Esophagus (tissue), 2 donors: Measurements from ENCODE around the gene SDR42E2. TPM values are rescaled to one million over a fixed set of nuclear protein-coding genes. Genes with fewer than 3 reads are reported as not detected.
"Not testable (repeated sequence)": the region's sequence is repeated elsewhere in the genome, so short reads cannot be mapped to it uniquely, and the experiment has no call there.

Source experiments
- H3K27ac ChIP-seq, 2 donors: one replicate each; pipeline ENCODE4 v1.5.1; 2013; ENCODE audit warnings: low read depth in 2 of 2, mild to moderate bottlenecking in 2 of 2, inconsistent platforms in 1 of 2, low read length in 1 of 2, moderate library complexity in 1 of 2
- H3K27me3 ChIP-seq, 2 donors: one replicate each; pipeline ENCODE4 v1.6.1; 2013; ENCODE audit warnings: low read length in 2 of 2, control low read depth in 1 of 2, mild to moderate bottlenecking in 1 of 2; ENCODE audit not compliant: insufficient read depth in 2 of 2, control insufficient read depth in 1 of 2
- H3K36me3 ChIP-seq, 2 donors: one replicate each; pipeline ENCODE4 v1.6.1; 2013; ENCODE audit warnings: low read length in 1 of 2; ENCODE audit not compliant: control insufficient read depth in 2 of 2, insufficient read depth in 2 of 2
- H3K4me1 ChIP-seq, 2 donors: one replicate each; pipeline ENCODE4 v1.6.1; 2013; ENCODE audit warnings: low read length in 1 of 2; ENCODE audit not compliant: control insufficient read depth in 2 of 2, insufficient read depth in 2 of 2
- H3K4me3 ChIP-seq, 2 donors: one replicate each; pipeline ENCODE4 v1.5.1; 2013; ENCODE audit warnings: low read length in 2 of 2, mild to moderate bottlenecking in 2 of 2, low read depth in 1 of 2, moderate library complexity in 1 of 2
- H3K9me3 ChIP-seq, 2 donors: one replicate each; pipeline ENCODE4 v1.6.1; 2013; ENCODE audit warnings: mild to moderate bottlenecking in 2 of 2, low read depth in 1 of 2, low read length in 1 of 2, moderate library complexity in 1 of 2; ENCODE audit not compliant: control insufficient read depth in 2 of 2, insufficient read depth in 1 of 2
- WGBS, 2 donors: extraction: QIAGEN DNeasy Blood & Tissue Kit; methylation state at CpG; one replicate each; pipeline ENCODE4 v1.1.7; 2013; 5-methylcytosine and 5-hydroxymethylcytosine counted together
- polyA plus RNA-seq, 2 donors: library from polyadenylated mRNA; stranded (reverse); fragments of 200-250 nt; gene quantifications; one replicate each; pipeline ENCODE4 v1.2.3, GENCODE V29; 2013
- donor health status: healthy with polysubstance abuse.
- donor health status: Bipolar disorder and iron deficiency.

The SDR42E2 gene
- polyA plus RNA-seq, 2 donors, result 0.04 TPM; not detected in 1

- Histone ChIP-seq H3K4me3 (peak overlapping the region; percentile 47 to 64), H3K4me1 (no peaks in the 10 kb centered on the region), H3K9me3 (no peaks in the 10 kb centered on the region), H3K27me3 (no peaks in the 10 kb centered on the region), H3K36me3 (no peaks in the 10 kb centered on the region), H3K27ac (peak overlapping the region; percentile 60 to 69)
- 2% methylated on average over 39 of the region's 39 CpGs for WGBS, 2 donors
Observed at GRCh38 chr16:22195695-22196558, 33.6 kb downstream of the SDR42E2 start.

GRCh38 chr16:22196559-22197168, 34.4 kb downstream of the SDR42E2 start:
- not testable (repeated sequence) for H3K27me3 ChIP-seq, H3K27ac ChIP-seq, H3K4me1 ChIP-seq, H3K36me3 ChIP-seq, H3K9me3 ChIP-seq, H3K4me3 ChIP-seq
- 37 to 39% methylated on average over 20 of the region's 20 CpGs for WGBS, 2 donors

GRCh38 chr16:22198547-22199293, 36.4 kb downstream of the SDR42E2 start:
- 63 to 67% methylated on average over 7 of the region's 7 CpGs for WGBS, 2 donors
- Histone ChIP-seq H3K27ac (peak overlapping the region; percentile 85 to 87), H3K4me1 (no peaks in the 10 kb centered on the region), H3K9me3 (no peaks in the 10 kb centered on the region), H3K36me3 (no peaks in the 10 kb centered on the region), H3K4me3 (no peak overlapping the region), H3K27me3 (no peaks in the 10 kb centered on the region)

- no peak overlapping the region for H3K27ac ChIP-seq
- no peaks in the 10 kb centered on the region for H3K27me3 ChIP-seq
- no peaks in the 10 kb centered on the region for H3K9me3 ChIP-seq
- H3K4me3 ChIP-seq, result no peak overlapping the region
- no peaks in the 10 kb centered on the region for H3K36me3 ChIP-seq
- no peaks in the 10 kb centered on the region for H3K4me1 ChIP-seq
- 74 to 83% methylated on average over 6 of the region's 6 CpGs for WGBS, 2 donors
Observed at GRCh38 chr16:22202261-22202637, 39.9 kb downstream of the SDR42E2 start.

- Histone ChIP-seq H3K4me3 (no peak overlapping the region), H3K27ac (no peak overlapping the region), H3K36me3 (no peaks in the 10 kb centered on the region), H3K4me1 (peaks cover 0 to 4% of the 10 kb centered on the region in 2 donors), H3K9me3 (no peaks in the 10 kb centered on the region), H3K27me3 (no peaks in the 10 kb centered on the region)
- WGBS, 2 donors, result 78 to 82% methylated on average over 5 of the region's 5 CpGs
Observed at GRCh38 chr16:22203091-22203490, 40.8 kb downstream of the SDR42E2 start.

- Histone ChIP-seq H3K9me3 (no peaks in the 10 kb centered on the region), H3K27ac (no peak overlapping the region), H3K4me1 (peaks cover 0 to 6% of the 10 kb centered on the region in 2 donors), H3K4me3 (no peak overlapping the region), H3K27me3 (no peaks in the 10 kb centered on the region), H3K36me3 (no peaks in the 10 kb centered on the region)
- 94 to 96% methylated on average over 2 of the region's 2 CpGs for WGBS, 2 donors
Observed at GRCh38 chr16:22204091-22204655, 41.9 kb downstream of the SDR42E2 start.

- no peaks in the 10 kb centered on the region for H3K27me3 ChIP-seq
- H3K36me3 ChIP-seq, result no peaks in the 10 kb centered on the region
- peak overlapping the region; percentile 80 to 86 for H3K4me3 ChIP-seq
- H3K4me1 ChIP-seq, result peaks cover 5 to 8% of the 10 kb centered on the region in 2 donors
- H3K27ac ChIP-seq, result peak overlapping the region; percentile 36 to 59
- no peaks in the 10 kb centered on the region for H3K9me3 ChIP-seq
- WGBS, 2 donors, result 4 to 5% methylated on average over 11 of the region's 11 CpGs
Observed at GRCh38 chr16:22205577-22206012, 43.3 kb downstream of the SDR42E2 start.

- peaks cover 5 to 11% of the 10 kb centered on the region in 2 donors for H3K4me1 ChIP-seq
- H3K27me3 ChIP-seq, result no peaks in the 10 kb centered on the region
- 0% methylated on average over 57 to 74 of the region's 74 CpGs for WGBS, 2 donors
Observed at GRCh38 chr16:22206013-22206841, 43.9 kb downstream of the SDR42E2 start, which contains the start of gene EEF2K. EEF2K (plus strand) TSS chr16:22206278; CDS start chr16:22225730, 19,452 bp downstream.

More at GRCh38 chr16:22206013-22206841, 43.9 kb downstream of the SDR42E2 start, which contains the start of gene EEF2K:
- no peaks in the 10 kb centered on the region for H3K9me3 ChIP-seq
- H3K27ac ChIP-seq, result peak within 1 kb of the TSS; percentile 78 to 87
- H3K4me3 ChIP-seq, result peak within 1 kb of the TSS; percentile 80 to 86
- H3K36me3 ChIP-seq, result no peaks in the 10 kb centered on the region
